Stimulated activated CD4-positive, alpha-beta T cell treated with anti-CD3 and anti-CD28 coated beads, TNF-alpha, amount 100 ng/mL, for 4 hours (primary cell): Measurements from ENCODE around the gene TCP11X1.
"Not testable (repeated sequence)": the region's sequence is repeated elsewhere in the genome, so short reads cannot be mapped to it uniquely, and the experiment has no call there.

Experiments
- DNase-seq, 3 experiments: peaks; one replicate each; pipeline ENCODE4 v3.0.0-alpha.2; 2020; ENCODE audit warnings: low read depth in 3 of 3

TCP11X1 gene

DNA sequence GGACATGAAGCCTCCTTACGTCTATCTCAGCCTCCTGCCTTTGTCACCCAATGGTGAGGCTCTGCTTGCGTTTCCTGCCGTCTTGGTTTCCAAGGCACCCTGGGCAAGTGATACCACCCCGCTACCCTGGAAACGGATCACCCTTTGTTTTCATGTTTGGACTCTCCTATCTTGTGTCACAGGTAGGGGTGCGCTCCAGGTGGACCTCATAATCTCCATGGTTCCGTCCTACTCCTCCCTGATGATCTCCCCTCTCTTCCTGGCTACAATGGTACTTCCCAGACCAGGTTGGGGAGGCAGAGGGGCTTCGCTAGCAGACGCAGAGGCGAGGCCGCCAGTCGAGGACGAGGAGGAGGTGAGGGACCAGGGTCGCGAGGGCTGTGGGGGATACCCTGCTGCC, at the start of gene TCP11X1:
Gene TCP11X1, plus strand, starts transcription at position 316 of the 400 bp plus-strand sequence.
- not testable (repeated sequence) for DNase-seq

DNA sequence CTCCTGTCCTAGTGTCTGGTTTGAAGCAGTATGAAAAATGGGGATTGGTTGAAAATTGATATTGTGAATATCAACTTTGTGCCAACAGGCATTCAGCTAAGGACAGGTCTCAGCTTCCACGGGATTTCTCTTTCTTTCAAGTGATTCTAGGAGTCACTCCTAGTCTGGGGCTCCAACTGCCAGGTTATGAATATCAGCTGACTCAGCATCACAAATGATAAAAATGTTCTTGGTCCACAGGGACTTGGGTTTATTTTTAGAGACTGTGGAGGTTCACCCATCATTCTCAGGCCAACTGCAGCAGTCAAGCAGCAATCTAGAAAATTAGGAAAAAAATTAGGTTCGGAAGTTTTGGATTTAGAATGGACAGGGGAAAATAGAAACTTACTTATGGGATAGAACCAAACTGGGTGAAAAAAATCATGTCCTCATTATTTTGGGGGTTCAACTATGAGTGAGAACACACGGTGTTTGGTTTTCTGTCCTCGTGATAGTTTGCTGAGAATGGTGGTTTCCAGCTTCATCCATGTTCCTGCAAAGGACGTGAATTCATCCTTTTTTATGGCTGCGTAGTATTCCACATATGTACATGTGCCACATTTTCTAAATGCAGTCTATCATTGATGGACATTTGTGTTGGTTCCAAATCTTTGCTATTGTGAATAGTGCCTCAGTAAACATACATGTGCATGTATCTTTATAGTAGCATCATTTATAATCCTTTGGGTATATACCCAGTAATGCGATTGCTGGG, 29.0 kb upstream of the TCP11X1 start:
- no peak for DNase-seq

DNA sequence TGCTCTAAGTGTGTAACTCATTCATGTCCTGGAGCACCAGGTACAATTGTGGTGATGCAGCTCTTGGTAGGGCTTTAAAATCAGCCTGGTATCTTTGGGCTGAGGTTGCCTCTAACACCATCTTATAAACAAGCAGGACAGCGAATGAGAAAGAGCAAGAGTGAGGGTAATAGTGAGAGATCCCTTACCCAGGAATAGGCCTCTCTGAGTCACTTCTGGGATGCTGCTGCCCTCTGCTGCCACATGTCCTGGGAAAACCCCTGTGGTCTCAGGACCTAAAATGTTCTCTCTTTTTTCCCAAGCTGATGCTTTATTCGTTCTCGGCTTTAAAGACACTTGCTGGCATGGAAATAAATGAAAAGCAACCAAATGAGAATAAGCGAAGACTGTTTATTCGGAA, 7.2 kb upstream of the TCP11X1 start:
- DNase-seq: not testable (repeated sequence)

DNA sequence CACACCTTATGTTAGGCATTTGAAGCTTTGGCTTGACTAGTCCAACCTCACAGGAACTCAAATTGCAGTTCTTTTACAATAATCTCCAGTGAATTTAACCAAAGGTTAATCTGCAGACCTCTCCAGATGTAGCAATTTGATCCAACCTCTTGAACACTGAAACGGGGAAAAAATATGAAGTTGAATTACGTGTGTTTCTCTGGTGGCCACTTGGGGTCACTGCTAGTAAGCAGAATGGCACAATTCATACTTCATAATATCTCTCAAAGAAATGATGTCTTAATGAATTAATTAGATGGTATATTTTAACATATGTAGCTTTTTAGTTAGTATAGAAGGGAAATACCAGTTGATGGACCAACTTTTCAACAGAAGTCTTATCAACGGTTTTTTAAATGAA, 1.4 kb downstream of the TCP11X1 start:
- not testable (repeated sequence) for DNase-seq

DNA sequence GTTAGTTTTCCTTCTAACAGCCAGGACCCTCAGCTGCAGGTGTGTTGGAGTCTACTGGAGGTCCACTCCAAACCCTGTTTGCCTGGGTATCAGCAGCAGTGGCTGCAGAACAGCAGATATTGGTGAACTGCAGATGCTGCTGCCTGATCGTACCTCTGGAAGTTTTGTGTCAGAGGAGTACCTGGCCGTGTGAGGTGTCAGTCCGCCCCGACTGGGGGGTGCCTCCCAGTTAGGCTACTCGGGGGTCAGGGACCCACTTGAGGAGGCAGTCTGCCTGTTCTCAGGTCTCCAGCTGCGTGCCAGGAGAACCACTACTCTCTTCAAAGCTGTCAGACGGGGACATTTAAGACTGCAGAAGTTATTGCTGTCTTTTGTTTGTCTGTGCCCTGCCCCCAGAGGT, 20.6 kb downstream of the TCP11X1 start:
- DNase-seq: not testable (repeated sequence)

DNA sequence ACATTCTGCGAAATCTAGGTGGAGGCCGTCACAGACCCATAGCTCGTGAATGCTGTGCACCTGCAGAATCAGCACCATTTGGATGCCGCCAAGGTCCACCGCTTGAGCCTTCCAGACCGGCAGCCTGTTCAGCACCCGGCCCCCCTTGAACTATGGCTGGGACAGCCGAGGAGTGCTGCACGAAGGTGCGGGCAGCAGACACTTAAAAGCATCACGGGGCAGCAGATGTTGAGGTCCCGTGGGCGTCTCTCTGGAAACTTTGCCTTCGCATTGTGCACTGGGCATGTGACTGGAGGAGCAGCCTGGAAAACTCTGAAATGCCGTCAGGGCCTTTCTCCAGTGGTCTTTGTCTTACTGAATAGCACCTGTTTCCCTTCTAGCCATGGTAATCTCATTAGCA, 25.2 kb downstream of the TCP11X1 start:
- not testable (repeated sequence) for DNase-seq

DNA sequence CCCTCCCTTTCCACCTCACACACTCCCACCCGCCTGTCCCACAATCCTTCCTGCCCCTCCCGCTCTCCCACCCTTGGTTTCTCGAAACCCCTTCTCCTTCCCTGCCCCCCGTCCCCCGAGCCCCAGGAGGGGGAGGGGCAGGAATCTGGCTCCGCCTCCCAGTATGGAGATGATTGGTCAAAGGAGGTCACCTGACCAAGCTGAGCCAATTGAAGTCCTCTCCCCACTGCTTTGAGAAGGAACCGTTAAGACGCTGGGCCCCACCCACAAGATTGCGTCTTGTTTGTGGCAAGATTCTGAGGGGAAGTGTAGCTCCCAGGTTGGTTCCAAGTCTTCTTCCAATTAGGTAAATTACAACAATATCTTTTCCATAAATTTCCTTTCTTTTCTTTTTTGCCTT, 31.8 kb downstream of the TCP11X1 start, which contains the start of gene NXF2:
Gene NXF2, plus strand, starts transcription at position 275 of the 400 bp plus-strand sequence. CDS start 59,912 bp downstream, outside the sequence.
- not testable (repeated sequence) for DNase-seq

DNA sequence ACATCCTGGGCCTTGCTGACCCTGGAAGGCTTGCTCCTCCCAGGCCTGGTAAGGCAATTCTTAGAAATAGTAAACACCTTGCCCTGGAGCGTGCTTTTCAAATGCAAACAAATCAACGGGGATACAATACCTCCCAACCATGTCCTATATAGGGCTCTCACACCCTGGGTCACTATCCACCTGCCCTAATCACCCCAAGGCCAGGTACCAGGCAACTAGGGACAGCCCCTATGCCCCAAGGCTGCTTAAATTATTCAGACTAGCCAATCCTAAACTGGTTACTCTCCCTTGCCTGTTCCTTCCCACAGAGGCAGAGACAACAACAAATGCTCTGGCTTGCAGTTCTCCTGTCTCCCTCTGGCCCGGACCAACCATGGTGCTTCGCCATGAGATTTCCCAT, 57.1 kb downstream of the TCP11X1 start:
- DNase-seq: not testable (repeated sequence)
